OCI-LY7 (cell line): Measurements from ENCODE around the gene DHRS3.

ENCODE experiments used
- EZH2phosphoT487 ChIP-seq: fragments of 200-600 bp; sonication (generic); IDR thresholded peaks from 2 replicates; pipeline ENCODE4 v1.6.1; 2018; ENCODE audit warnings: low read depth, borderline replicate concordance, mild to moderate bottlenecking, mixed run types, antibody characterized with exemption, low read length, moderate library complexity, mixed read lengths
- TF ChIP-seq, protein P1 (sequence below): fragments of 200-600 bp; sonication (generic); conservative IDR thresholded peaks from 2 replicates; pipeline ENCODE4 v1.5.1; 2014; ENCODE audit warnings: mild to moderate bottlenecking, antibody characterized with exemption, low read length, moderate library complexity, mixed read lengths

DNA sequence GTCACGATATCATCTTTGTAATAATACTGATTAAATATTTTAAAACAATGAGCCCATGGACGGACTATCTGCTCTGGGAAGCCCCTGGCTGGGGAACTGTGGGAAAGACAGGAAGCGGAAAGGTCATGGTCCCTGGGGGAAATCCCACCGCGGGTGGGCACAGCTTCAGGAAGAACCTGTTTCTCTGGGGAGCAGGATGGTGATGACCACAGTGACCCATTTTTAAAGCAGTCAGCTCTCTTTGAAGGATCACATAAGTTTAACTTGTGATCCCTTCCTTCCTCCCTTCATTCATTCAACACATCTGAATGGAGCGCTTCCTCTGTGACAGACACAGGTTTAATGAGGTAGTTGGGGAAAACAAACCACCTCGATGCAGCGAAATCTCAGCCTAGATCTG is 73.0 kb downstream of the DHRS3 start:
- TF ChIP-seq, protein P1, sequence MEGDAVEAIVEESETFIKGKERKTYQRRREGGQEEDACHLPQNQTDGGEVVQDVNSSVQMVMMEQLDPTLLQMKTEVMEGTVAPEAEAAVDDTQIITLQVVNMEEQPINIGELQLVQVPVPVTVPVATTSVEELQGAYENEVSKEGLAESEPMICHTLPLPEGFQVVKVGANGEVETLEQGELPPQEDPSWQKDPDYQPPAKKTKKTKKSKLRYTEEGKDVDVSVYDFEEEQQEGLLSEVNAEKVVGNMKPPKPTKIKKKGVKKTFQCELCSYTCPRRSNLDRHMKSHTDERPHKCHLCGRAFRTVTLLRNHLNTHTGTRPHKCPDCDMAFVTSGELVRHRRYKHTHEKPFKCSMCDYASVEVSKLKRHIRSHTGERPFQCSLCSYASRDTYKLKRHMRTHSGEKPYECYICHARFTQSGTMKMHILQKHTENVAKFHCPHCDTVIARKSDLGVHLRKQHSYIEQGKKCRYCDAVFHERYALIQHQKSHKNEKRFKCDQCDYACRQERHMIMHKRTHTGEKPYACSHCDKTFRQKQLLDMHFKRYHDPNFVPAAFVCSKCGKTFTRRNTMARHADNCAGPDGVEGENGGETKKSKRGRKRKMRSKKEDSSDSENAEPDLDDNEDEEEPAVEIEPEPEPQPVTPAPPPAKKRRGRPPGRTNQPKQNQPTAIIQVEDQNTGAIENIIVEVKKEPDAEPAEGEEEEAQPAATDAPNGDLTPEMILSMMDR, result no peak
- no peak for TF ChIP-seq EZH2phosphoT487
